Memory B cell (primary cell): Measurements from ENCODE around the gene CARD10.

ENCODE experiments used
- ATAC-seq: fragments of 150-1000 bp; cut with Tn5 transposase; 2 replicates; pipeline ENCODE4 v1.10.0; 2021; ENCODE audit warnings: low read depth, mild to moderate bottlenecking, moderate library complexity
- DNase-seq, 2 donors: peaks; one replicate each; pipeline ENCODE4 v3.0.0; 2022; ENCODE audit warnings: low spot score in 2 of 2
- H3K27ac Mint-ChIP-seq: one replicate; pipeline ENCODE4 v1.8.0; 2022; ENCODE audit warnings: mild to moderate bottlenecking, moderate library complexity, mixed read lengths
- H3K27me3 Mint-ChIP-seq: one replicate; pipeline ENCODE4 v1.8.0; 2022; ENCODE audit warnings: mixed read lengths
- H3K36me3 Mint-ChIP-seq: one replicate; pipeline ENCODE4 v1.8.0; 2022; ENCODE audit warnings: mild to moderate bottlenecking, mixed read lengths
- H3K4me1 Mint-ChIP-seq: one replicate; pipeline ENCODE4 v1.8.0; 2022; ENCODE audit warnings: mixed read lengths
- H3K4me3 Mint-ChIP-seq: one replicate; pipeline ENCODE4 v1.8.0; 2022; ENCODE audit warnings: mild to moderate bottlenecking, moderate library complexity, mixed read lengths
- H3K9me3 Mint-ChIP-seq: one replicate; pipeline ENCODE4 v1.8.0; 2022; ENCODE audit warnings: mixed read lengths

CARD10 gene

DNA sequence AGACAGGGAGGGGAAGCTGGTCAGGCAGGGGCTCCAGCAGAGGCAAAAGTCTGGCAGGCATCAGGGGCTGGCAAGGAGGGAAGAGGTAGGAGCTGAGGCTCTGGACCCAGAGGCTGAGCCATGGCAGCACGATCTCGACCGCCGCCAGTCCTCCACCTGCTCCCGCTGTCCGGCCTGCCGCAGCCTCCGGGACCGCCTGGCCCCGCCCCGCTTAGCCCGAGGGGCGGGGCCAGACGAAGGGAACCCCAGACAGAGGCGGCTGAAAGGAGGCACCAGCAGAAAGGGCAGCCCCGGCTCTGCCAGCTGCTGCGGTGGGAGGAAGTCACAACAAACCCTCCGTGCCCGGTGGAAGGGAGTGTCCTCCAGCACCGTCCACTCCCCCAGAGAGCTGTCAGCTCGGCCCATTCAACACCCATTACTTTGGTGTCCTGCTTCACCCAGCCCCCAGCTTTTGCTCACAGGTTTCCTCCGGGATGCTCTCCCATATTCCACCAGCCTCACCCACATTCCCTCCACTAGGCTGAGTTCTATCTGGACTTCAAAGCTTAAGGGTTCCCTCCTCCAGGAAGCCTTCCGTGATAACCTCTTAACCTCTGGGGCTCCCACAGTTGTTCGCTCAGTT lies 32.9 kb downstream of the CARD10 start, which contains the start of gene MFNG:
Gene MFNG, minus strand, starts transcription at position 161 of the 622 bp plus-strand sequence. CDS start 207 bp downstream, outside the sequence.
- Mint-ChIP-seq H3K4me1 (peaks cover 49% of the 10 kb centered on the region), H3K9me3 (no peaks in the 10 kb centered on the region), H3K36me3 (peaks cover 6% of the 10 kb centered on the region), H3K27ac (peak within 1 kb of the TSS; percentile 92), H3K27me3 (no peaks in the 10 kb centered on the region), H3K4me3 (peak within 1 kb of the TSS; percentile 98)
- peak; percentile 77 for ATAC-seq
- peak; percentile 65 to 68 for DNase-seq

DNA sequence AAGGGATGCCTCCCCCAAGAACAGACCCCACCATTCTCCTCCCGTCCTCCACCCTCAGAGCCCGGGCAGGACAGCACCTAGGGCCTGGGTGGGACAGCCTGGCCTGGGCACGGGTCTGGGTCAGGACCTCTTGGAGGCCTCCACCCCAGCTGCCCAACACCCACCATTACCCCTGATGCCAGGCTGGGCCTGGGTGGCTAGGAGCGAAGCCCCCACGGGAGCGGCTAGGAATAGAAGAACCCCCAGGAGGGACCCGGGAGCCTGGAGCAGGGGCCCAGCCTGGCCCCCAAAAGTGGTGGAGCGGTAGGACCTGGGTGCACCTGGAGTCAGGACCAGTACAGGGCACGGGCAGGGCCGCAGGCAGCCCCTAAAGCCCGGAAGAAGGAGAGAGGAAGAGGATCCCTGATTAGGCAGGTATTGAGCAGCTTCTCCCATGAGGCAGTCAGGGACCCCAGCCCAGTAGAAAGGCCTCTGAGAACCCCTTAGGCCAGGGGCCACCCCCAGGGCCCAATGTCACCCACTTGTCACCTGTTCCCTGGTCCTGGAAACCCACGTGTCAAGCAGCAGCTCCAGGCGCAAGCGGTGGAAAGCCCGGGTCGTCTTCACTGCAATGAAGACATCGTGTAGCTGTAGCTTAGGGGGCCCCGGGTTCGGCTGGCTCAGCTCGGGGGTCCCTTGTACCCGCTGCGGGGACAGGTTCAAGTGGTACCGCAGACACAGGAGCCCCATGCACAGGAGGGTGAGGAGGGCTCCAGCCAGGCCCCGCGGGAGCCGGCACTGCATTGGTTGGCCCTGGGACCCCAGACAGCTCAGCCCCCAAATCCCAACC lies 33.6 kb downstream of the CARD10 start:
- Mint-ChIP-seq H3K27ac (peak overlapping the region; percentile 92), H3K4me3 (peak overlapping the region; percentile 98), H3K27me3 (no peaks in the 10 kb centered on the region), H3K36me3 (peaks cover 10% of the 10 kb centered on the region), H3K4me1 (peaks cover 50% of the 10 kb centered on the region), H3K9me3 (no peaks in the 10 kb centered on the region)
- DNase-seq (peak in 1 of 2 donors; percentile 46), ATAC-seq (peak; percentile 5)

DNA sequence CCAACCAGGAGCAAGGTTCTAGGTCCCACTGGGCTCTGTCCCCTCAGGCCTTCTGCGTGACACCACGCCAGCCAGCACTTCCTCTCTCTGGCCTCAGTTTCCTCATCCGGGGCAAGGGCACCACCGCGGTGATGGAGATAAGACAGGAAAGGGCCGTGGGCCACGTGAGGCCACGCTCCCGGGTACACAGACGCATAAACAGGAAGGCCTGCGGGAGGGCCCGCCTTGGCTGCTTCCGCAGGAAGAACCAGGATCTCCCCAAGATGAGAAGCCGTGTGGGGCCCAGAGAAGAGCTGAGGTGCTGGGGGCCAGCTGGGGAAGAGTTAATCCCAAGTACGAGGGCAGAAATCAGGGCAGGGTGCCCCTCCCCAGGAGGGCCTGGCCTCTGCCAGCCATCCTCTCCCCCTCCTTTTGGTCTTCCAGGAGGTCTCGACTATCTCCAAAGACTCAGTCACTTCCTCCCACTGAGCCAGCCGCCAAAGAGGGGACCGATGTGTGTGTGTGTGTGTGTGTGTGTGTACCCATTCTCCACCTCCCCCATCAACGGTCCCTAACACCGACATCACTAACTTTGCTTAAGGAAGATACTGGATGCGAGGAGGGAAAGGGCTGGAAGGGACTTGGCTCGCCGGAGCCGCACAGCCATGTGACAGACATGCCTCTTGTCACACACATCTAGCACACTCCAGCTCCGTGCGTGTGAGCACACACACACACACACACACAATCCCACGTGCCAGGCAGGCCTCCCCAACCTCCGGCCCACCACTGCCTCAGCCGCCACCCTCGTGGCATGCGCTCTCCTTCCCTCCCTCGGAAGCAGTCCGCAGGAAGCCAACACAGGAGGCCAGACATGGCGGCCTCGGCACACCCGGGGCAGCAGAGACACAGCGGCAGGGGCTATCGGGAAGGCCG lies 34.5 kb downstream of the CARD10 start:
- DNase-seq (peak; percentile 37 to 56), ATAC-seq (peak; percentile 49)
- peaks cover 10% of the 10 kb centered on the region for H3K36me3 Mint-ChIP-seq
- H3K4me1 Mint-ChIP-seq: peaks cover 46% of the 10 kb centered on the region
- peak overlapping the region; percentile 92 for H3K27ac Mint-ChIP-seq
- H3K27me3 Mint-ChIP-seq: no peaks in the 10 kb centered on the region
- H3K4me3 Mint-ChIP-seq: peak overlapping the region; percentile 98
- no peaks in the 10 kb centered on the region for H3K9me3 Mint-ChIP-seq

DNA sequence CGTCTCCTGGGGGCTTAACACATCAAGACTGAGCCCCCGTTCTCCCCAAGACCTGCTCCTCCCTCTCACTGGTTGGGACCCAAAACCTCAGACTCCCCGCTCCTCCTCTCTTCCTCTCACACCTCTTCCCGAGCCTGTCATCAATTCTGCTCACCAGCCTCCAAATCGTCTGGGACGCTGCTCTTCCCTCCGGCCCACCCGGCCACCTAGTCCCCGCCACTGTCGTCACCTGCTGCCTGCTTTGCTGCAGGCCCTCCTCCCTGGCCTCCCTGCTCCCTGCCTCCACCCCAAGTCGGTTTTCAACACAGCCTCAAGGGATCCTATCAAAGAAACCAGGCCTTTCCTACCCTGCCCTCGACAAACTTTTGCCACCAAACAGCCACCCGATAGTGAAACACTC lies 36.2 kb downstream of the CARD10 start:
- H3K4me1 Mint-ChIP-seq: peaks cover 46% of the 10 kb centered on the region
- H3K36me3 Mint-ChIP-seq: peaks cover 12% of the 10 kb centered on the region
- H3K9me3 Mint-ChIP-seq: no peaks in the 10 kb centered on the region
- DNase-seq: no peak
- no peaks in the 10 kb centered on the region for H3K27me3 Mint-ChIP-seq
- H3K27ac Mint-ChIP-seq: peak overlapping the region; percentile 92
- ATAC-seq: no peak
- H3K4me3 Mint-ChIP-seq: peak overlapping the region; percentile 98

GRCh38 chr22:37482244-37482643 lies 37.0 kb downstream of the CARD10 start:
- Mint-ChIP-seq H3K4me3 (peak overlapping the region; percentile 19), H3K27me3 (no peaks in the 10 kb centered on the region), H3K36me3 (peaks cover 12% of the 10 kb centered on the region), H3K4me1 (peaks cover 42% of the 10 kb centered on the region), H3K27ac (peak overlapping the region; percentile 92), H3K9me3 (no peaks in the 10 kb centered on the region)
- ATAC-seq (no peak), DNase-seq (no peak)

GRCh38 chr22:37481347-37481907 lies 37.8 kb downstream of the CARD10 start:
- Mint-ChIP-seq H3K4me1 (peaks cover 34% of the 10 kb centered on the region), H3K27me3 (no peaks in the 10 kb centered on the region), H3K36me3 (peaks cover 15% of the 10 kb centered on the region), H3K4me3 (no peak overlapping the region), H3K9me3 (no peaks in the 10 kb centered on the region), H3K27ac (peak overlapping the region; percentile 3)
- no peak for DNase-seq
- ATAC-seq: no peak

DNA sequence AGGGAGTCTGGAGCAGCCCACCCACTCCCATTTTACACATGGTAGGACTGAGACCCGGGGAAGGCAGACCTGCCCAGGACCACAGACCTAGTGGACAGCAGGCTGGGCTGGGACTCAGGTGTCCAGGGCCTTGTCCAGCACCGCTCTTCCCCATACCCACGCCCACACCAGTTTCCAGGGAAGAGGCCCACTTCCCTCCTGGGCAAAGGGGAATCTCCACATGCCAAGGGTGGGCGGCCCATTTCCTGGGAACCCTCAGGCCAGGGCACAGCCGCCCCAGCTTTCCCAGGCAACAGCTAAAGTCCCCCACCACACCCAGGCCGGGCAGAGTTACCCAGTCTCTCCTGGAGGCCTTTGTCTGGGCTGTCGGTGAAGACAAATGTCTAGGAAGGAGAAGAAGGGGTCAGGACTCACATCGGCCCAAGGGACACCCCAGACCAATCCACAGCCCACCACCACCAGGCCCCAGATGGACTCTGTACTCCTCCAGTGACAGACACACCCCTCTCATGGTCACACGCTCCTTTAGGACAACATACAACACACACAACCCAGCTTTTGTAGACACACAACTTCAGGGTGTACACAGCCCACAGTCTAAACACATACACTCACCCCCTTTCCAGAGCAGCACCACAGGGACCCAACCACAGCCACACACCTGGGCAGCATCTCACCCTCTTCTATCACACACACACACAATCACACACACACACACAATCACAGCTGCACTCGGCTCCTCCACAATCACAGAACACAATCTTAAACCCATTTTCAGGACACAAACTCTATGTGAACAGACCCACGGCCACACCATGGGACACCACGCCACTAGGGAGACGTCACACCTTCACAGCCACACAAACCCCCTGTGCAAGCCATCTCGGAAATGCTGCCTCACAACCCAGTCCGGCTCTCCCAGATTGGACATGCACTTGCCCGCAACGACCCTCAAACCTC lies 38.5 kb downstream of the CARD10 start:
- H3K4me3 Mint-ChIP-seq: no peak overlapping the region
- no peaks in the 10 kb centered on the region for H3K9me3 Mint-ChIP-seq
- peaks cover 17% of the 10 kb centered on the region for H3K36me3 Mint-ChIP-seq
- H3K27ac Mint-ChIP-seq: peak overlapping the region; percentile 3
- no peaks in the 10 kb centered on the region for H3K27me3 Mint-ChIP-seq
- DNase-seq (no peak), ATAC-seq (no peak)
- H3K4me1 Mint-ChIP-seq: peaks cover 33% of the 10 kb centered on the region

- Mint-ChIP-seq H3K36me3 (peaks cover 21% of the 10 kb centered on the region), H3K4me3 (no peak overlapping the region), H3K4me1 (peaks cover 25% of the 10 kb centered on the region), H3K27ac (no peak overlapping the region), H3K27me3 (no peaks in the 10 kb centered on the region), H3K9me3 (no peaks in the 10 kb centered on the region)
- ATAC-seq (no peak), DNase-seq (no peak)
Measured at GRCh38 chr22:37479196-37479595, 40.0 kb downstream of the CARD10 start.

DNA sequence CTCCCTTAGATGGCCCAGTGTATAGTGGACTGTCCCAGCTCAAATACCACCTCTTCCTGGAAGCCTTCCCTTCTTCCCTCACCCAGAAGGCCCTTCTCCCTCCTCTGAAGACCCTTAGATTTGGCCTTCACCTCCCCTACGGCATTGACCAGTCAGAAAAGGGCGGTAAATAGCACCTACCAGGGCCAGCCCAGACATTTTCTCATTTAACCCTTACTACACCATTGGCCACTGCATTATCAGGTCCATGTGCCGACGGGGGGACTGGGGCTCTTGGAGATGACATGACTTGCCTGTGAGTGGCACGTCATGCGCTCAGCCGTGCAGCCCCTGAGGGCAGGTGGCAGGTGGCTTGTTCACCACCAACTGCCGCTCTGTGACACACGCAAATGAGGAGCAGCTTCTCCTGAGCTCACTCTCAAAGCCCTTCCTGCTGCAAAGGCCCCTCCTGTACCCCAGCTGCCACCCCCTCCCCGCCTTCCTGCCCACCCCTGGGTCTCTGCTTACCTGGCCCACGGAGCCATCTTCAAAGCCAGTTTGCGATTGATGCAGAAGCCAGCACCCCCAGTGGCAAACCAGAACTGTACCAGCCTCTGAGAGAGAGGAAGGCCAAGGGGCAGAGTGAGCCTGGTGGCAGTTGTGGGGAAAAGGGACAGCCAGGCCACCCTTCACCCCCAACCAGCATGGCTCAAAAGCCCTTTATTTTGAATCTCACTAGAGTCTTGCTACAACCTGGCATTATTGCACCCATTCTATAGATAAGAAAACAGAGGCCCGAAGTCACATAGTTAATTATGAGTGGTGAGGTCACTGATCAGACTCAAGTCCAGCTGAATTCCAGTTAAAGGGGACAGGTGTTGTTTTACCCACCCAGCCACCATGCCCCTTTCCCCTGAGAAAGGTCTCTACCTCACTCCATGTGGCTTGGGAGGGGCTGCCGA lies 42.6 kb downstream of the CARD10 start:
- Mint-ChIP-seq H3K27me3 (no peaks in the 10 kb centered on the region), H3K36me3 (peaks cover 18% of the 10 kb centered on the region), H3K4me1 (peaks cover 7% of the 10 kb centered on the region), H3K9me3 (no peaks in the 10 kb centered on the region), H3K27ac (peak overlapping the region; percentile 35), H3K4me3 (no peak overlapping the region)
- ATAC-seq (no peak), DNase-seq (no peak)

DNA sequence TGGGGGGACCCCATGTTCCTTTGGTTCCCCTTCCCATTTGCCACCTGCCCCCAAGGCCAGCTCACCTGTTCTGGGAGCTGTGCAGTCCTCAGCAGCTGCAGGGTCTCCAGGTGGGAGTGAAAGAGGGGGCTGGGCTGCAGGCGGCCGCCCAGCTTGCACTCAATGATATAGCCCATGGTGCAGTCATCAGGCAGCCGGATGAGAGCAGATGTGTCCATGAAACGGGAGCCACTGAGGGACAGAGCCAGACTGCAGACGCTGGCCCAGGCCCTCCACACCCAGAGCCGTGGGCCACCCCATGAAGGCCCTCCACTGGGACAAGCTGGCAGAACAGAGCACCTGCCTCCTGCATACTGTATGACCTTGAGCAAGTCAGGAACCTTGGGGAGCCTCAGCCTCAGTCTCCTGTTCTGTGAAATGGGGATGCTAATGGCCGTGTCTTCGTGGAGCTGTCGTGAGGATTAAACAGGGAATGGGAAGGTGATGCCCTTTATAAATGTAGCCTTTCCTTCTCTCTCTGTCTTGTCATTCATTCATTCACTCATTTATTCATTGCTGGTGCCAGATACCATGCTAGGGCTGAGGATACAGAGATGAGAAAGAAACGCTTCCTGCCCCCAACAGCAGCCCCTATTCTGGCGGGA lies 44.6 kb downstream of the CARD10 start:
- Mint-ChIP-seq H3K9me3 (no peaks in the 10 kb centered on the region), H3K27ac (no peak overlapping the region), H3K36me3 (peaks cover 25% of the 10 kb centered on the region)

DNA sequence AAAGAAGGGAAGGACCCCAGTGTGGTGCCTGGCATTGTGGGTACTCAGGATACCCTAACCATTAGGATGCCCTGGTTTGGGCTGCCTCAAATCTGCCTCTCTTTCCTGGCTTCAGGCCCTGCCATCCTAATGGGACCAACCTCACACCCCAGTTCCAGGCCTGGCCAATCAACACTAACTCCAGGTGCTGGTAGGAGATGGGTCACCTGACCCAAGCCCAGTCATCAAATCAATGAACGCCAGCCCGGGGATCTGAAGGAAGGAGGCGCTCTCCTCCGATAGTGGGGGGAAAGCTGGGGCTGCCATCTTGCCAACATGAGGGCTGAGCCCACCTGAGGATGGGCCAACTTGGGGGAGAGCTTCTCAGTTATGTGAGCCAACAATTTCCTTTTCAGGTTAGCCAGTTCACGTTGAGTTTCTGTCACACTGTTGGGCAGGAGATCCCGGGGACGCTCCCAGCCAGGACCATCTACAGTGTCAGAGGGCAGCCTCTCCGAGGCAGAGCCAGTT lies 45.7 kb downstream of the CARD10 start:
- Mint-ChIP-seq H3K36me3 (peaks cover 26% of the 10 kb centered on the region), H3K4me3 (no peak overlapping the region), H3K4me1 (peaks cover 5% of the 10 kb centered on the region), H3K9me3 (no peaks in the 10 kb centered on the region), H3K27me3 (no peaks in the 10 kb centered on the region), H3K27ac (no peak overlapping the region)
- no peak for ATAC-seq
- DNase-seq: no peak

More for the DNA sequence above, 44.6 kb downstream of the CARD10 start:
- no peak for DNase-seq
- Mint-ChIP-seq H3K27me3 (no peaks in the 10 kb centered on the region), H3K4me3 (no peak overlapping the region), H3K4me1 (peaks cover 2% of the 10 kb centered on the region)
- ATAC-seq: no peak
